Endodermal cell (in vitro differentiated cells): ENCODE results near the gene DMRT2. TPM values are rescaled to one million over a fixed set of nuclear protein-coding genes. Genes with fewer than 3 reads are reported as not detected.

Source experiments
- DNase-seq: peaks from one replicate; pipeline ENCODE4 v3.0.0-alpha.2; 2017
- H3K27ac ChIP-seq: 2 replicates; pipeline ENCODE4 v1.5.1; 2013; ENCODE audit warnings: mild to moderate bottlenecking, low read depth, low read length, moderate library complexity
- H3K27me3 ChIP-seq: 2 replicates; pipeline ENCODE4 v1.6.1; 2013; ENCODE audit warnings: mild to moderate bottlenecking, low read length, moderate library complexity; ENCODE audit not compliant: insufficient read depth, control insufficient read depth, poor library complexity, severe bottlenecking
- H3K36me3 ChIP-seq: 2 replicates; pipeline ENCODE4 v1.7.0; 2013; ENCODE audit warnings: mild to moderate bottlenecking, low read length, moderate library complexity; ENCODE audit not compliant: control insufficient read depth, insufficient read depth
- H3K4me1 ChIP-seq: one replicate; pipeline ENCODE4 v1.7.0; 2013; ENCODE audit warnings: low read length; ENCODE audit not compliant: control insufficient read depth, insufficient read depth
- H3K4me3 ChIP-seq: 2 replicates; pipeline ENCODE4 v1.5.1; 2013; ENCODE audit warnings: mild to moderate bottlenecking, low read length, moderate library complexity
- H3K9ac ChIP-seq: 2 replicates; pipeline ENCODE4 v1.6.1; 2013; ENCODE audit warnings: mild to moderate bottlenecking, low read length, moderate library complexity; ENCODE audit not compliant: poor library complexity, severe bottlenecking; ENCODE audit errors: extremely low read depth
- H3K9me3 ChIP-seq: 2 replicates; pipeline ENCODE4 v1.6.1; 2013; ENCODE audit warnings: mild to moderate bottlenecking, low read length, moderate library complexity; ENCODE audit not compliant: control insufficient read depth
- H3K27ac Mint-ChIP-seq: 2 replicates; pipeline ENCODE4 v1.8.0; 2020; ENCODE audit warnings: mixed read lengths
- H3K27me3 Mint-ChIP-seq: 2 replicates; pipeline ENCODE4 v1.8.0; 2021; ENCODE audit warnings: mild to moderate bottlenecking, mixed read lengths; ENCODE audit not compliant: insufficient read depth
- H3K36me3 Mint-ChIP-seq: 2 replicates; pipeline ENCODE4 v1.8.0; 2020; ENCODE audit warnings: low read depth, mixed read lengths
- H3K4me1 Mint-ChIP-seq: 2 replicates; pipeline ENCODE4 v1.8.0; 2020; ENCODE audit warnings: mixed read lengths
- H3K4me3 Mint-ChIP-seq: 2 replicates; pipeline ENCODE4 v1.8.0; 2020; ENCODE audit warnings: mild to moderate bottlenecking, moderate library complexity, mixed read lengths
- H3K9me3 Mint-ChIP-seq: 2 replicates; pipeline ENCODE4 v1.8.0; 2020; ENCODE audit warnings: mild to moderate bottlenecking, mixed read lengths
- CTCF ChIP-seq: fragments of 200-600 bp; sonication (generic); conservative IDR thresholded peaks from 2 replicates; pipeline ENCODE4 v1.5.0; 2021; ENCODE audit warnings: antibody characterized with exemption, mild to moderate bottlenecking
- WGBS, 2 experiments: methylation state at CpG; one replicate each; pipeline versions ENCODE4 v1.1.5 to v1.1.7; 2013; ENCODE audit warnings: missing lambda C conversion rate in 2 of 2, mixed read lengths in 1 of 2; ENCODE audit not compliant: insufficient coverage in 1 of 2, insufficient read length in 1 of 2; 5-methylcytosine and 5-hydroxymethylcytosine counted together
- total RNA-seq, 2 donors: library from RNA; stranded (reverse); fragmentation: NEBNext Ultra II Directional in 1 of 2; extraction: Animal tissue kit (Norgen Biotek cat#: 25700) in 1 of 2; gene quantifications; 2 replicates in 1 of 2; 3 replicates in 1 of 2; pipeline ENCODE4 v1.2.1, GENCODE V29; 2021

Gene DMRT2
- total RNA-seq, 2 donors from 2014 or later, result 0.24 TPM; not detected in 1

GRCh38 chr9:1014640-1015039 lies 35.5 kb upstream of the DMRT2 start:
- H3K27me3 ChIP-seq, result peaks cover 17% of the 10 kb centered on the region
- no peak for DNase-seq
- Mint-ChIP-seq H3K27me3 (peaks cover 34% of the 10 kb centered on the region), H3K9me3 (no peaks in the 10 kb centered on the region), H3K4me3 (no peak overlapping the region), H3K4me1 (no peaks in the 10 kb centered on the region), H3K36me3 (no peaks in the 10 kb centered on the region), H3K27ac (no peak overlapping the region)
- WGBS, 2 experiments, result 92% methylated on average over 1 of the region's 2 CpGs; no CpG with 5 or more reads in 1 of the 2 experiments
- H3K9me3 ChIP-seq, result no peaks in the 10 kb centered on the region
- H3K36me3 ChIP-seq, result no peaks in the 10 kb centered on the region
- H3K4me3 ChIP-seq, result no peak overlapping the region
- TF ChIP-seq CTCF, result no peak
- no peak overlapping the region for H3K9ac ChIP-seq
- no peaks in the 10 kb centered on the region for H3K4me1 ChIP-seq
- no peak overlapping the region for H3K27ac ChIP-seq

- Mint-ChIP-seq H3K27me3 (peaks cover 50% of the 10 kb centered on the region), H3K36me3 (no peaks in the 10 kb centered on the region), H3K9me3 (peaks cover 12% of the 10 kb centered on the region), H3K4me3 (no peak overlapping the region), H3K4me1 (no peaks in the 10 kb centered on the region), H3K27ac (no peak overlapping the region)
- no peaks in the 10 kb centered on the region for H3K4me1 ChIP-seq
- WGBS, 2 experiments, result 38 to 43% methylated on average over 5 to 9 of the region's 10 CpGs
- H3K9me3 ChIP-seq, result peaks cover 7% of the 10 kb centered on the region
- peak; percentile 80 for TF ChIP-seq CTCF
- no peak overlapping the region for H3K9ac ChIP-seq
- DNase-seq, result peak; percentile 81
- H3K27me3 ChIP-seq, result peaks cover 17% of the 10 kb centered on the region
- no peak overlapping the region for H3K27ac ChIP-seq
- no peaks in the 10 kb centered on the region for H3K36me3 ChIP-seq
- no peak overlapping the region for H3K4me3 ChIP-seq
Observed at GRCh38 chr9:1018121-1018520, 32.0 kb upstream of the DMRT2 start.

GRCh38 chr9:1024112-1024511 lies 26.0 kb upstream of the DMRT2 start:
- H3K4me3 ChIP-seq, result no peak overlapping the region
- H3K27ac Mint-ChIP-seq, result no peak overlapping the region
- DNase-seq, result no peak
- TF ChIP-seq CTCF, result no peak
- H3K36me3 Mint-ChIP-seq, result no peaks in the 10 kb centered on the region
- H3K27me3 Mint-ChIP-seq, result peaks cover 40% of the 10 kb centered on the region
- H3K36me3 ChIP-seq, result no peaks in the 10 kb centered on the region
- H3K27ac ChIP-seq, result no peak overlapping the region
- peaks cover 12% of the 10 kb centered on the region for H3K9me3 ChIP-seq
- H3K4me1 Mint-ChIP-seq, result no peaks in the 10 kb centered on the region
- H3K27me3 ChIP-seq, result peaks cover 5% of the 10 kb centered on the region
- peaks cover 15% of the 10 kb centered on the region for H3K9me3 Mint-ChIP-seq
- 86% methylated on average over 1 of the region's 1 CpG; no CpG with 5 or more reads in 1 of the 2 experiments for WGBS, 2 experiments
- H3K9ac ChIP-seq, result no peak overlapping the region
- no peak overlapping the region for H3K4me3 Mint-ChIP-seq
- H3K4me1 ChIP-seq, result no peaks in the 10 kb centered on the region
